ENCODE results near the gene CHSY1.

DNA sequence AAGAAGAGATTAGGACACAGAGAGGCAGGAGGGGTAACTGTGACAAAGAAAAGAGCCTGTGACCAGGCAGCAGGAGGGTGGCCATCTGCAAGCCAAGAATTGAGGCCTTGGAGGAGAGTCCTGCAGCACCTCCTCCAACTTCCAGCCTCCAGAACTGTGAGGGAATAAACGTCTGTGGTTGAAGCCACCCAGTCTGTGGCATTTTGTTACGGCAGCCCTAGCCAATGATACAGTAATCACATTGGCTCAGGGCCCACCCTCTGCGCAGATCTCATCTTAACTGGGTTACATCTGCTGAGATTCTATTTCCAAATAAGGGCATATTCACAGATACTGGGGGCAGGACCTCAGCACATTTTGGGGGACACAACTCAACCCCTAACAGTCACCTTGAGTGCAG, 14.2 kb upstream of the CHSY1 start:
- TF ChIP-seq CTCF (IDR thresholded peaks at IDR 0.05) (no peak), POLR2AphosphoS5 (IDR thresholded peaks at IDR 0.05; ENCODE audit: insufficient read depth in 1 of 2, low read depth in 1 of 2) (no peak), POLR2A (IDR thresholded peaks at IDR 0.05) (no peak)
